GM10266 (cell line): ENCODE data around the gene NEDD9.

Experiments used
- DNase-seq: peaks from one replicate; pipeline ENCODE4 v3.0.0; 2012; ENCODE audit errors: extremely low spot score
- CTCF ChIP-seq: IDR thresholded peaks from 2 replicates; pipeline ENCODE4 v1.5.1; 2012; ENCODE audit warnings: mild to moderate bottlenecking, low read depth; ENCODE audit not compliant: control insufficient read depth, insufficient read depth; ENCODE audit errors: missing control alignments

NEDD9 gene

GRCh38 chr6:11232770-11233626 is 530 bp upstream of the NEDD9 start:
- DNase-seq = no peak
- TF ChIP-seq CTCF = no peak

- no peak for DNase-seq
- TF ChIP-seq CTCF = no peak
These were observed 790 bp downstream of the NEDD9 start for GRCh38 chr6:11231564-11232192.

GRCh38 chr6:11231108-11231463 is 1.4 kb downstream of the NEDD9 start:
- DNase-seq = no peak
- TF ChIP-seq CTCF = no peak

GRCh38 chr6:11230158-11231107 is 2.0 kb downstream of the NEDD9 start:
- DNase-seq = no peak
- TF ChIP-seq CTCF = no peak

- no peak for DNase-seq
- TF ChIP-seq CTCF = no peak
These were observed 2.8 kb downstream of the NEDD9 start for GRCh38 chr6:11229655-11230046.

- DNase-seq = no peak
- TF ChIP-seq CTCF = no peak
These were observed 3.4 kb downstream of the NEDD9 start for GRCh38 chr6:11228935-11229654.
